HEK293T (cell line): ENCODE measurements around the gene DENND2A.

Experiments used
- FOXA1 ChIP-seq: fragments of 450-650 bp; IDR thresholded peaks from 2 replicates; pipeline ENCODE4 v1.6.1; 2016; ENCODE audit warnings: mild to moderate bottlenecking
- HDGF ChIP-seq: fragments of 450-650 bp; IDR thresholded peaks from 2 replicates; pipeline ENCODE4 v1.6.1; 2017; ENCODE audit warnings: antibody characterized with exemption, borderline replicate concordance
- SUZ12 ChIP-seq: fragments of 450-650 bp; IDR thresholded peaks from 2 replicates; pipeline ENCODE4 v1.6.1; 2016; ENCODE audit warnings: mild to moderate bottlenecking

DNA sequence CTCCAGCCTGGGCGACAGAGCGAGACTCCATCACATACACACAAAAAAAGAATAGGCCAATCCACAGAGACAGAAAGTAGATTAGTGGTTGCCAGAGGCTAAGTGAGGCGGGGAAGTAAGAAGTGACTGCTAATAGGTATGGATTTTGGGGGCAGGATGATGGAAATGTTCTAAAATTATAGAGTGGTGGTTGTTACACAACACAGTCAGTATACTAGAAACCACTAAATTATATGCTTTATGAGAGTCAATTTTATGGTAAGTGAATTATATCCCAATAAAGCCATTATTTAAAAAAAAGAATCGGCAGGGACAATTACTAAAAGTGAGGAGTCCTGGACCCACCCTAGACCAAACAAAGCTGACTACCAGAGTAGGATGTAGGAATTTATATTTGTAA is 24.3 kb downstream of the DENND2A start:
- TF ChIP-seq SUZ12, result no peak
- no peak for TF ChIP-seq HDGF
- TF ChIP-seq FOXA1, result no peak
